GM18951 (cell line): ENCODE measurements around the gene ELFN1.

ENCODE experiments used
- POLR2A ChIP-seq: IDR thresholded peaks from 4 replicates; pipeline ENCODE4 v1.6.1; 2011; ENCODE audit warnings: mild to moderate bottlenecking; ENCODE audit not compliant: insufficient read length, insufficient read depth; ENCODE audit errors: extremely low read depth
- in situ Hi-C: fragments of 300-500 bp; cut with MboI; formaldehyde crosslinking; loops from one replicate; pipeline ENCODE4 v1.12.0; 2022; ENCODE audit warnings: low sequenced_read_pairs, mixed read lengths, inconsistent platforms; ENCODE audit not compliant: unreplicated experiment

The ELFN1 gene

GRCh38 chr7:1785839-1786238 lies 115.8 kb downstream of the ELFN1 start:
- no peak for TF ChIP-seq POLR2A
- in situ Hi-C loops: no loop called here

GRCh38 chr7:1787241-1787640 lies 117.2 kb downstream of the ELFN1 start:
- no peak for TF ChIP-seq POLR2A
- in situ Hi-C loops: no loop called here

- in situ Hi-C loops: no loop called here
- TF ChIP-seq POLR2A: no peak
Observed at GRCh38 chr7:1787681-1788235, 117.7 kb downstream of the ELFN1 start.

- in situ Hi-C loops: no loop called here
- TF ChIP-seq POLR2A: no peak
Observed at GRCh38 chr7:1794888-1795542, 124.9 kb downstream of the ELFN1 start.
